GM12892 (cell line): ENCODE results near the gene PRDM16.

Experiments used
- POLR2A ChIP-seq: IDR thresholded peaks from 2 replicates; pipeline ENCODE4 v1.6.1; 2011; ENCODE audit warnings: low read depth, low read length, control low read depth
- POLR2AphosphoS5 ChIP-seq: IDR thresholded peaks from 2 replicates; pipeline ENCODE4 v1.6.1; 2011; ENCODE audit warnings: low read depth, low read length, control low read depth
- TAF1 ChIP-seq: IDR thresholded peaks from 2 replicates; pipeline ENCODE4 v1.6.1; 2011; ENCODE audit warnings: low read depth, mild to moderate bottlenecking, control low read depth, low read length, borderline replicate concordance

- no peak for TF ChIP-seq TAF1
- TF ChIP-seq POLR2A = no peak
- TF ChIP-seq POLR2AphosphoS5 = no peak
Measured at GRCh38 chr1:3125078-3125477, 56.1 kb downstream of the PRDM16 start.
